Ishikawa (cell line): Measurements from ENCODE around the gene SYCP1.

Experiments
- CEBPB ChIP-seq: IDR thresholded peaks from 2 replicates; pipeline ENCODE4 v1.6.1; 2012
- CREB1 ChIP-seq: IDR thresholded peaks from 2 replicates; pipeline ENCODE4 v1.6.1; 2012; ENCODE audit warnings: low read depth
- EGR1 ChIP-seq: IDR thresholded peaks from 2 replicates; pipeline ENCODE4 v1.6.1; 2012
- EP300 ChIP-seq: IDR thresholded peaks from 2 replicates; pipeline ENCODE4 v1.6.1; 2012; ENCODE audit warnings: borderline replicate concordance
- FOXM1 ChIP-seq: IDR thresholded peaks from 2 replicates; pipeline ENCODE4 v1.6.1; 2012; ENCODE audit warnings: low read depth, borderline replicate concordance
- RAD21 ChIP-seq: IDR thresholded peaks from 2 replicates; pipeline ENCODE4 v1.6.1; 2012; ENCODE audit warnings: low read depth
- REST ChIP-seq: IDR thresholded peaks from 2 replicates; pipeline ENCODE4 v1.6.1; 2012; ENCODE audit warnings: low read depth, mild to moderate bottlenecking
- TAF1 ChIP-seq: IDR thresholded peaks from 2 replicates; pipeline ENCODE4 v1.6.1; 2012; ENCODE audit warnings: low read depth, mild to moderate bottlenecking
- TCF12 ChIP-seq: IDR thresholded peaks from 2 replicates; pipeline ENCODE4 v1.6.1; 2012; ENCODE audit warnings: low read depth
- TEAD4 ChIP-seq: IDR thresholded peaks from 2 replicates; pipeline ENCODE4 v1.6.1; 2012
- YY1 ChIP-seq: IDR thresholded peaks from 2 replicates; pipeline ENCODE4 v1.6.1; 2012; ENCODE audit warnings: low read depth
- TF ChIP-seq, protein P1 (sequence below): IDR thresholded peaks from 2 replicates; pipeline ENCODE4 v1.6.1; 2012
- TF ChIP-seq, protein P2 (sequence below): IDR thresholded peaks from 2 replicates; pipeline ENCODE4 v1.6.1; 2012

- no peak for TF ChIP-seq YY1
- TF ChIP-seq EP300: no peak
- TF ChIP-seq CREB1: no peak
- no peak for TF ChIP-seq FOXM1
- TF ChIP-seq TEAD4: no peak
- TF ChIP-seq, protein P1, sequence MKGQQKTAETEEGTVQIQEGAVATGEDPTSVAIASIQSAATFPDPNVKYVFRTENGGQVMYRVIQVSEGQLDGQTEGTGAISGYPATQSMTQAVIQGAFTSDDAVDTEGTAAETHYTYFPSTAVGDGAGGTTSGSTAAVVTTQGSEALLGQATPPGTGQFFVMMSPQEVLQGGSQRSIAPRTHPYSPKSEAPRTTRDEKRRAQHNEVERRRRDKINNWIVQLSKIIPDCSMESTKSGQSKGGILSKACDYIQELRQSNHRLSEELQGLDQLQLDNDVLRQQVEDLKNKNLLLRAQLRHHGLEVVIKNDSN: no peak
- no peak for TF ChIP-seq REST
- TF ChIP-seq, protein P2, sequence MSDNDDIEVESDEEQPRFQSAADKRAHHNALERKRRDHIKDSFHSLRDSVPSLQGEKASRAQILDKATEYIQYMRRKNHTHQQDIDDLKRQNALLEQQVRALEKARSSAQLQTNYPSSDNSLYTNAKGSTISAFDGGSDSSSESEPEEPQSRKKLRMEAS: no peak
- TF ChIP-seq EGR1: no peak
- TF ChIP-seq RAD21: no peak
- TF ChIP-seq TCF12: no peak
- no peak for TF ChIP-seq CEBPB
- no peak for TF ChIP-seq TAF1
Measured at GRCh38 chr1:114976891-114977290, 122.2 kb downstream of the SYCP1 start.
